ENCODE data around the gene HCN1.

HCN1 gene

DNA sequence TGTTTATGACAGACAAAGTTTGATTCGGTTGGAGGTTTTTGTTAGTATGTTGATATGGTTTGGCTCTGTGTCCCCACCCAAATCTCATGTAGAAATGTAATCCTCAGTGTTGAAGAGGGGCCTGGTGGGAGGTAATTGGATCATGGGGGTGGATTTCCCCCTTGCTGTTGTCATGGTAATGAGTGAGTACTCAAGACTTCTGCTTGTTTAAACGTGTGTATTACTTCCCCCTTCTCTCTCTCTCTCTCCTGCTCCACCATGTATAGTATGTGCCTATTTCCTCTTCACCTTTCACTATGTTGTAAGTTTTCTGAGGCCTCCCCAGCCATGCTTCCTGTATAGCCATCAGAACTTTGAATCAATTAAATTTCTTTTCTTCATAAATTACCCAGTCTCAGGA lies 415.1 kb downstream of the HCN1 start:
- no peak for DNase-seq

DNA sequence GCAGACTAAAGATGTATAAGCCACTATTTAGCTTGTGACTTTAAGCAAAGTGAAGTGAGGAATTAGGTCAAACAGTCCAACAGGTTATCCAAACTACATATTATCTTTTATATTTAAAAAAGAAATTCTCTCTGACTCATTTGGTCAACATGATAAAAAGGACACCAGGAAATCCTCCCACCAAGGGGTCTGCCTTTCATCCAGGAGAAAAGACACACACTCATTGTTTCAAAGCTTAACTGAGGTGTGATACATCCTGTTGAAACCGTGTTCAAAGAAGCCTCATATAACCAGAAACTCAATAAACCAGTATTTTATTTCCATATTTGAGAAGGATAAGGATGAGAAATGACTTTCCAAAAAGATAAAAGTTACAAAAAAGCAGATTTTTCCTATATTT lies 417.1 kb downstream of the HCN1 start:
- DNase-seq, result no peak

DNA sequence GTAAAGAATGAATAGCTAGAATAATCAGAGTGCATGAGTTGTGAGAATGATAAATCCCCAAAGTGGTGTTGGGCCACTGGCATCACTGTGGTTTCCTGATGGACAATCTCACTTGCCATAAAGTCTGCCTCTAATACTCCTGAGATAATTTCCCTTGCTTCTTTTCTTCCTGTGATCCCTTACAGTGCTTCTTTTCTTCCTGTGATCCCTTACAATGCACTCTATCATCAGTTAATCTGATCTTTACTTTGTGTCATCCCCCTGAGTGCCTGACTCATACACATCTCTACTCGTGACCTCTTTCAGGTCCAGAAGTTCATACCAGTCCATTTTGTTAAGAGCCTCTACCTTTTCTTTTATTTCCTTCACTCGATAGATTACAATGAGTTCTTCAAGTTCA lies 418.3 kb downstream of the HCN1 start:
- DNase-seq, result no peak

DNA sequence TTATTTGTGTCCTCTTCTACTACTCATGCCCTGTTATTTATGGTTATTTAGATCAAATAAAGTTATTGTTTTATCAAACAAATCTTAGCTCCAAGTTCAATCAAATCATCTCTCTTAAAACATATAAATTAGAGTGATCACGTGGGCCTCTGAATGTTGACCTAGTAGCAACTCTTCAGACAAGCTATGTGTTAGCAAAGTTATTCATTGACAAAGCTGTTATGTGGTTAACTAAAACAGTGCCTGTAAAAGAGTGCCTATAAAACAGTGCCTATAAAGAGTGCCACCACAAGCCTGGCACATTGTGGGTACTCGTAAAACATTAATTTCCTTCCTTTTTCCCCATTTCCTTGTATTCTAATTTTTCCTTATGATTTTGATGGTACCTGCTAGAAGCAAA lies 421.9 kb downstream of the HCN1 start:
- no peak for DNase-seq

DNA sequence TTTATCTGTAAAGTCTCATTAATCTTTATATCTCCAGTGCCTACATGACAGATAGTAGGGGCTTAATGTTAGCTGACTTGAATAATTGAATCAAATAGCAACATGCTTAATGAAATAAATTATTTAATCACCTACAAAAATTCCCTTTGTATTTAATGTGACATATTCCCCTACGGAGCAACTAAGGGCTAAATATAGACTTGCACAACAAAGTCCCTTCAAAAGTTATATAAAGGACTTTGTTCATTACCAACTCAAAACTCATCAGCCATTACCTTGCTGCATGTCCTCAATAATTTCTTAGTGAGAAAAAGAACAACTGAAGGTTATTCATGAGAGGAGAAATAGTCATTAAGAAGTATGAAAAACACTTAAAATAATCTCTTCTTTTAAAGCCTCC lies 424.6 kb downstream of the HCN1 start:
- DNase-seq, result no peak

DNA sequence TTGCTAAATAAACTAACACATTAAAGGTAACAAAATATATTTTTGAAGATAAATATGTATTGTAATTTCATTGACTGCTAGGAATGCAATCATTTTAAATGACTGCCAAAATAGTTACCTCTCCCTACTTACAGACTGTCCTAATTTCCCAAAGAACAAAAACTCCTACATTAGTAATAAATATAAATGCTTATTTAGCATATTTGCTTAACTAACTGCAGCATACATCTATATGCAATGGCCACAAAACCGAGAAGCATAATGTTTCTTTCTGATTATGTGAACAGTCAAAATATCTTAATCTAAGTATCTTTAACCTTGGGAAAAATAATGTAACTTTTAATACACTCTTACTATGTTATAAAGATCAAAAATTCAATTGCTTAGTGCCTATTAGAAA lies 431.7 kb downstream of the HCN1 start:
- no peak for DNase-seq

DNA sequence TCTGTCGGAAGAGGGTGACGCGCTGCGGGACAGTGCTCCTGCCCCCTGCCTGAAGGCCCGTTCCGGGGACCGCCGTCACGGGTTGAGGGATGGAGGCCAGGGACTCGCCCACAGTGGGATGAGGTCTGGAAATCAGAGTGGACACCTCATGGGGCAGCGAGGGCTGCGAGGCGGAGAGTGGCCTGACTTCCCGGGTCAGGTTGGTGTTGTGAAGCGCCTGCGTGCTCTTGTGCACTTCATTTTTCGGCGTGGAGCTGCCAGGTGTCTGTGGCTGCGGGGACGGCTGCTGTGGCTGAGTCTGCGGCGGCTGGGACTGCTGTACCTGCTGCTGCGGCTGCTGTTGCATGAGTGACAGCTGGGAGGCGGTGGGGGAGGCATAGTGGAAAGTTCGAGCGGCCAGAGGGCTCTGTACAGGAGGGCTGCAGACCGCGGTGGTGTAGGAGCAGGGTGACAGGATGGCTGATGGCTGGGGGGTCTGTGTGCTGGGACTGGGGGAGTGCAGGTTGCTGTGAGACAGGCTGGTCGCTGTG lies 434.1 kb downstream of the HCN1 start:
- DNase-seq, result no peak

DNA sequence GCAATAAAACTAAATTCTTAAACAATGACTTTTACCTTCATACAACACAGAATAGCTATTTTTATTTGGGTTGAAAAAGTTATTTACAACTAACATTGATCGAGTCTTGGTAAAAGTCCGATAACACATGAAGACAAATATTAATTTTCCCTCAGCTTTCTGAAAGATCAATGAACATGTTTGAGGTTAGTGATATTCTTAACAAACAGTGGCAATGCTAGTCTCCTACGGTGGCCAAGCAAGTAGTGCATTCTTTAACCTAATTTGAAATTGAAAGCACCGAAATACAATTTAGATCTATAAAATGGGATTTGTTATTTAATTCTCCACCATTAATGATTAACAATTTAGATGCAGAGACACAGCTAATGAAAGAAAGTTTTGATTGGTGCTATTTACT lies 435.1 kb downstream of the HCN1 start:
- DNase-seq, result no peak

DNA sequence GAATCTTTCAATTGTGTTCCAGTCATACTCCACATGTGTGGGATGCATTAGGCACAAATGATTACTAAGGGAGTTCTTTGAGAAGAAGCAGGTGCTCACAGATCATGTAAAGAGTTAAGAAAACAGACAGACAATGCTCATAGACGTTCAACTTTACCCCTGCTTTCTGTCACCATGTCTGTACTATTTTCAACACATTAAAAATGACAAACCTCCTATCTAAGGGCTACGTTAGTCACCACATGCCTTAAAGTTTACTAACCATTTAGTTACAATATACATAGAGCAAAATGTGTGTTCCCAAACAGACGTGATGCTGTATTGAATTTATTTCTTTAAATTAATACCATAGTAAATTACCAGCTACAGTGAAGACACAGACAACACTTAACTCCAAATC lies 435.9 kb downstream of the HCN1 start:
- no peak for DNase-seq

DNA sequence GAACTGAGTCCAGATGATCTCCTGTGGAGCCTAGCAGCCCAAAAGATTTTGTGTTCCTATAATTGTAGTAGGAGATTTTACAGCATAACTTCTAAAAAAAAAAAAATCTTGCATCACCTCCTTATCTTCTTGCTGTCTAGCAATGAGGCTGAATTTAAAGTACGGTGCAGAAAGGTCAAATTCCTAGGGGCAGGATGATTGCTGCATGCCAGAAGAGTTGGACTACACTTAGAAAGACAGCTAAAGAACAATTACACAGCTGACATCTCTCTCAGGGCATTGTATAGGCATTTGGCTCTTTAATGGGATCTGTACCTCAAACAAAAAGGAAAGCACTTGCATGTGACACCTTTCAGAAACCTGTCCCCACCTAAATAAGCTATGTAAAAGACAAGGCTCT lies 443.2 kb downstream of the HCN1 start:
- no peak for DNase-seq

DNA sequence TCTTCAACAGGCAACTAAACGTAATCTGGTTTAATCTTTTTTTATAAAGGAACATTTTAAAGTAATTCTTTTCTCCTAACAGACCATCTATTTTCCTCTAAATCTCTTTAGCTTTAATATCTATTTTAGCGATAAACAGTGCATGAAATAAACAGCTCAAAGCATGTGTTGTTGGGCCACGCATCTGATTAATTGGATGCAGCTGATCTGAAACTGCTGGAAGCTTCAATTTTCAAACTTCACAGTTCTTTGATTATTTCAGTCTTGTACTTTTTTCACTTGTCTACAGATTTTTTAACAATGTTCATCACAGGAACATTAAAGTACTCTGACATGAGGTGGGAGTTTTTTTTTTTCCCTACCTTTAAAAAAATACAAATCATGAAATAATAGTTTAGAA lies 443.6 kb downstream of the HCN1 start:
- DNase-seq, result no peak

DNA sequence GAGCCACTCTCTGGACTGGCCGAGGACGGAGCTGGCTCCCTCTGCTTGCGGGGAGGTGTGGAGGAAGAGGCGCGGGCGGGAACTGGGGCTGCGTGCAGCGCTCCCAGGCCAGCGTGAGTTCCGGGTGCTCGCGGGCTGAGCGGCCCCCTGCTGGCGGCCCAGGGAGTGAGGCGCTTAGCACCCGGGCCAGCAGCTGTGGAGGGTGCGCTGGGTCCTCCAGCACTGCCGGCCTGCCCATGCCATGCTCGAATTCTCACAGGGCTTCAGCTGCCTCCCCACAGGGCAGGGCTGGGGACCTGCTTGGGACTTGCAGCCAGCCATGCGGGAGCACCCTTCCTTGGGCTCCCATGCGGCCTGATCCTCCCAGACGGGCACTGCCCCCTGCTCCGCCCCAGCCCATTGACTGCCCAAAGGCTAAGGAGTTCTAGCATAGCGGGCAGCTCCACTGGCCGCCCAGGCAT lies 470.6 kb downstream of the HCN1 start:
- no peak for DNase-seq

DNA sequence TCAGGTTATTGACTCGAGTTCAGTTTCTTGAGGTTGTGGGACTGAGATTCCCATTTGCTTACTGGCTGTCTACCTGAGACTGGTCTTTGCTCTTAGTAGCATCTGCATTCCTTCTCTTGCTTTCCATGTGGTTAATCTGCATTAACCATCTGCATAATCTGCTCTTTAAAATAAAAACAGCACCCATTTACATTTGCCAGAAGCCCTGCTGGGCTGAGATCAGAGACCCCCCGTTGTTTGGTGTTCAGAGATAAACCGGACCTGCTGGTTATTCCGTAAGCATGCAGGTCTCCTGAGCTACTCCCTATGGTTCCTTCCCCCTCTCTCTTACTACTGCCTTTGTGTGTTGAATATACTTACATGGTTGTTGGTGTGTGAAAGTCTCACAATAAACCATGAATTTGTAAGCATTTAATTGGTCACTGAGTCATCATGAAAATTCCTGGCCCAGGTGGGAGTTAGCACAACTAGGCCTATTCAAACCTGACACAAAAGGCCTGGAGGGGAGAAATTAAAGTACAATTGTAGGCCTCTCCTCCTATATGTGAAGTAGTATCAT lies 490.7 kb downstream of the HCN1 start:
- DNase-seq, result no peak

Data from NCI-H2029 (cell line).